ENCODE results near the gene PEAK1. TPM values are rescaled to one million over a fixed set of nuclear protein-coding genes. Genes with fewer than 3 reads are reported as not detected.
"Not testable (repeated sequence)": the region's sequence is repeated elsewhere in the genome, so short reads cannot be mapped to it uniquely, and the experiment has no call there.

Gene PEAK1
- total RNA-seq, 2 donors from 2014 or later: 25.4 to 38.4 TPM

DNA sequence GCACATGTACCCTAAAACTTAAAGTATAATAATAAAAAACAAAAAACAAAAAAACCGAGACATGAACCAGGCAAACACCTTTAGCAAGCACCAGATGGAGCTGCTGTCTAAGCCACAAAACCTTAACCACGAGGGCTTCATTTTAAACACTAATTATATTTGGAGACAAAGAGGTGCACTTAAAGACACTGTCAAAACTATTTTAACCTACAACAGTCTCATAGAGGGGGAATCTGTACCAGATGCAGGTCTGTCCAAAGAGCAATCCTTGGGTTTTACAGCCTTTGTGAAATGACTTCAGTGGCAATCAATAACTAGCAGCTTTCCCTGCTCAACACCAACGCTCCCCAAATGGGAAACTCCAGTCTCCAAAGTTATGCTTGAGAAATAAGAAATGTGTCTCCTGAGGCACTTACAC, 233.3 kb downstream of the PEAK1 start:
- Mint-ChIP-seq H3K27ac (no peak overlapping the region), H3K36me3 (ENCODE audit: low read depth) (no peaks in the 10 kb centered on the region)
- TF ChIP-seq, protein P1, sequence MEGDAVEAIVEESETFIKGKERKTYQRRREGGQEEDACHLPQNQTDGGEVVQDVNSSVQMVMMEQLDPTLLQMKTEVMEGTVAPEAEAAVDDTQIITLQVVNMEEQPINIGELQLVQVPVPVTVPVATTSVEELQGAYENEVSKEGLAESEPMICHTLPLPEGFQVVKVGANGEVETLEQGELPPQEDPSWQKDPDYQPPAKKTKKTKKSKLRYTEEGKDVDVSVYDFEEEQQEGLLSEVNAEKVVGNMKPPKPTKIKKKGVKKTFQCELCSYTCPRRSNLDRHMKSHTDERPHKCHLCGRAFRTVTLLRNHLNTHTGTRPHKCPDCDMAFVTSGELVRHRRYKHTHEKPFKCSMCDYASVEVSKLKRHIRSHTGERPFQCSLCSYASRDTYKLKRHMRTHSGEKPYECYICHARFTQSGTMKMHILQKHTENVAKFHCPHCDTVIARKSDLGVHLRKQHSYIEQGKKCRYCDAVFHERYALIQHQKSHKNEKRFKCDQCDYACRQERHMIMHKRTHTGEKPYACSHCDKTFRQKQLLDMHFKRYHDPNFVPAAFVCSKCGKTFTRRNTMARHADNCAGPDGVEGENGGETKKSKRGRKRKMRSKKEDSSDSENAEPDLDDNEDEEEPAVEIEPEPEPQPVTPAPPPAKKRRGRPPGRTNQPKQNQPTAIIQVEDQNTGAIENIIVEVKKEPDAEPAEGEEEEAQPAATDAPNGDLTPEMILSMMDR (conservative IDR thresholded peaks at IDR 0.05): peak; percentile 86

DNA sequence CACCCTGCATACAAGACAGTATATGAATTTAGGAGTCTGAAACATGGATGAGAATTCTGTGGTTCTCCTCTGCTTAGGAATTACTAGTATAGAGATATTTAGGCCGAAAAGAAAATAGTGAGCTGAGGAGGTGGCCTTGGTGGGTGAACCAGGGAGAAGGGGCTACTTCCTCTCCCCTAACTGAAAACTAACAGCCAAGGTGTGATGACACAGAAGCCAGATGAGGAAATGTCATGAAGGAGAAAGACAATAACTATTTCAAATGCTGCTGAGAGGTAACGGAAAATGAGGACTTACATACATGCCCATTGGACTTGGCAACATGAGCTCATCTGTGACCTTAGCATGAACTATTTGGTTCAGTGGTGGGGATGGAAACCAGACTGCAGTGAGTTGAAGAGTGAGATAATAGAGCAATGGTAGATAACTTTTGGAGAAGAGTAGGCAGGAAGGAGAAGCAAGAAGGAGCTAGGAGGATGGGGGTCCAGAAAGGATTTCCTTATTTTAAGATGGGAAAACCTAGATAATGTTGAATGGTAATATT, 234.6 kb downstream of the PEAK1 start:
- H3K27ac Mint-ChIP-seq: no peak overlapping the region
- H3K4me1 ChIP-seq (ENCODE audit: control insufficient read depth, insufficient read depth, low read length): peaks cover 16% of the 10 kb centered on the region

More for the DNA sequence above, 233.3 kb downstream of the PEAK1 start:
- no peak for DNase-seq
- no peaks in the 10 kb centered on the region for H3K27me3 ChIP-seq (ENCODE audit: control insufficient read depth, insufficient read depth, low read length, poor library complexity, severe bottlenecking)
- WGBS, 2 experiments (ENCODE audit: insufficient coverage in 1 of 2, insufficient read length in 1 of 2): 70 to 100% methylated on average over 1 to 3 of the region's 3 CpGs
- H3K9me3 ChIP-seq (ENCODE audit: control insufficient read depth, low read length): no peaks in the 10 kb centered on the region
- no peak overlapping the region for H3K27ac ChIP-seq (ENCODE audit: low read depth, low read length)
- H3K4me1 Mint-ChIP-seq: peaks cover 39% of the 10 kb centered on the region
- H3K4me3 ChIP-seq (ENCODE audit: low read length): peak overlapping the region; percentile 0
- H3K9me3 Mint-ChIP-seq: no peaks in the 10 kb centered on the region
- H3K9ac ChIP-seq (ENCODE audit: extremely low read depth, low read length, poor library complexity, severe bottlenecking): no peak overlapping the region
- H3K4me1 ChIP-seq (ENCODE audit: control insufficient read depth, insufficient read depth, low read length): peaks cover 14% of the 10 kb centered on the region
- no peaks in the 10 kb centered on the region for H3K36me3 ChIP-seq (ENCODE audit: control insufficient read depth, insufficient read depth, low read length)
- no peaks in the 10 kb centered on the region for H3K27me3 Mint-ChIP-seq (ENCODE audit: insufficient read depth)
- no peak overlapping the region for H3K4me3 Mint-ChIP-seq

DNA sequence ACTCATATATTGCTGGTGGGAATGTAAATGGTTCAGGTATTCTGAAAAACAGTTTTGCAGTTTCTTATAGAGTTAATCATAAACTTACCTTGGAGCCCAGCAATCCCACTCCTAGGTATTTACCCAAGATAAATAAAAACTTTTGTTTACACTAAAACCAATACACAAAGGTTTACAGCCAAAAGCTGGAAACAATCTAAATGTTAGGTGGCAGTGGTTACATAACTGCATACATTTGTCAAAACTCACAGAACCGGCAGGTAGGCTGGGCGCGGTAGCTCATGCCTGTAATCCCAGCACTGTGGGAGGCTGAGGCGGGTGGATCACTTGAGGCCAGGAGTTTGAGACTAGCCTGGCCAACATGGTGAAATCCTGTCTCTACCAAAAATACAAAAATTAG, 235.6 kb downstream of the PEAK1 start:
- WGBS, 2 experiments (ENCODE audit: insufficient coverage in 1 of 2, insufficient read length in 1 of 2): 92 to 100% methylated on average over 3 to 4 of the region's 4 CpGs
- H3K27ac ChIP-seq (ENCODE audit: low read depth, low read length); DNase-seq; H3K27me3 Mint-ChIP-seq (ENCODE audit: insufficient read depth); H3K36me3 Mint-ChIP-seq (ENCODE audit: low read depth); H3K27ac Mint-ChIP-seq; H3K9me3 Mint-ChIP-seq; H3K9ac ChIP-seq (ENCODE audit: extremely low read depth, low read length, poor library complexity, severe bottlenecking); H3K36me3 ChIP-seq (ENCODE audit: control insufficient read depth, insufficient read depth, low read length); H3K27me3 ChIP-seq (ENCODE audit: control insufficient read depth, insufficient read depth, low read length, poor library complexity, severe bottlenecking); H3K9me3 ChIP-seq (ENCODE audit: control insufficient read depth, low read length); H3K4me3 ChIP-seq (ENCODE audit: low read length); H3K4me3 Mint-ChIP-seq: not testable (repeated sequence)
- peaks cover 48% of the 10 kb centered on the region for H3K4me1 Mint-ChIP-seq
- H3K4me1 ChIP-seq (ENCODE audit: control insufficient read depth, insufficient read depth, low read length): peaks cover 16% of the 10 kb centered on the region

More for the DNA sequence above, 234.6 kb downstream of the PEAK1 start:
- H3K36me3 ChIP-seq (ENCODE audit: control insufficient read depth, insufficient read depth, low read length): no peaks in the 10 kb centered on the region
- no peaks in the 10 kb centered on the region for H3K36me3 Mint-ChIP-seq (ENCODE audit: low read depth)
- H3K4me3 Mint-ChIP-seq: no peak overlapping the region
- WGBS, 2 experiments (ENCODE audit: insufficient coverage in 1 of 2, insufficient read length in 1 of 2): 94 to 100% methylated on average over 2 of the region's 2 CpGs
- no peaks in the 10 kb centered on the region for H3K9me3 Mint-ChIP-seq
- TF ChIP-seq, protein P1 (conservative IDR thresholded peaks at IDR 0.05): no peak
- no peak overlapping the region for H3K4me3 ChIP-seq (ENCODE audit: low read length)
- H3K4me1 Mint-ChIP-seq: peaks cover 48% of the 10 kb centered on the region
- no peaks in the 10 kb centered on the region for H3K27me3 ChIP-seq (ENCODE audit: control insufficient read depth, insufficient read depth, low read length, poor library complexity, severe bottlenecking)
- no peaks in the 10 kb centered on the region for H3K9me3 ChIP-seq (ENCODE audit: control insufficient read depth, low read length)
- no peaks in the 10 kb centered on the region for H3K27me3 Mint-ChIP-seq (ENCODE audit: insufficient read depth)
- H3K9ac ChIP-seq (ENCODE audit: extremely low read depth, low read length, poor library complexity, severe bottlenecking): no peak overlapping the region
- no peak for DNase-seq
- H3K27ac ChIP-seq (ENCODE audit: low read depth, low read length): no peak overlapping the region

DNA sequence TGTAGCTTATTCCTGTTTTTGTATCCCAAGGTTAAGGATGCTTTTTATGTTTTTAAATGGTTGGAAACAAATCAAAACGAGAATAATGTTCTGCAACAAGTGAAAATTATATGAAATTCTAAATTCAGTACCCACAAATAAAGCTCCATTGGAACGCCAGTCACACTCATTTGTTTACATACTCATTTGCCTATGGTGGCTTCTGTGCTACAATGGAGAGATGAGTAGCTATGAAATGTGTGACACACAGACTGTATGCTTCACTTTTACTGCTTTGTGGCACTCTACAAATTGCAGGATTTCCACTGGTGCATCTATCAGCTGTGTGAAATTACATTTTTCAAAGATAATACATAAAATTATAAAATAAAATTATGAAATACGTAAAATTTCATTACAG, 236.8 kb downstream of the PEAK1 start:
- H3K4me3 Mint-ChIP-seq: no peak overlapping the region
- no peaks in the 10 kb centered on the region for H3K27me3 Mint-ChIP-seq (ENCODE audit: insufficient read depth)
- H3K27ac Mint-ChIP-seq: no peak overlapping the region
- H3K36me3 Mint-ChIP-seq (ENCODE audit: low read depth): no peaks in the 10 kb centered on the region
- no peaks in the 10 kb centered on the region for H3K9me3 Mint-ChIP-seq
- TF ChIP-seq, protein P1 (conservative IDR thresholded peaks at IDR 0.05): no peak
- H3K4me1 ChIP-seq (ENCODE audit: control insufficient read depth, insufficient read depth, low read length): peaks cover 16% of the 10 kb centered on the region
- peaks cover 48% of the 10 kb centered on the region for H3K4me1 Mint-ChIP-seq
- no peak for DNase-seq
- no peaks in the 10 kb centered on the region for H3K27me3 ChIP-seq (ENCODE audit: control insufficient read depth, insufficient read depth, low read length, poor library complexity, severe bottlenecking)
- no peak overlapping the region for H3K9ac ChIP-seq (ENCODE audit: extremely low read depth, low read length, poor library complexity, severe bottlenecking)
- H3K9me3 ChIP-seq (ENCODE audit: control insufficient read depth, low read length): no peaks in the 10 kb centered on the region
- H3K4me3 ChIP-seq (ENCODE audit: low read length): no peak overlapping the region
- WGBS, 2 experiments (ENCODE audit: insufficient coverage in 1 of 2, insufficient read length in 1 of 2): 100% methylated on average over 2 of the region's 3 CpGs; no CpG with 5 or more reads in 1 of the 2 experiments
- H3K27ac ChIP-seq (ENCODE audit: low read depth, low read length): no peak overlapping the region
- H3K36me3 ChIP-seq (ENCODE audit: control insufficient read depth, insufficient read depth, low read length): no peaks in the 10 kb centered on the region

All from endodermal cell (in vitro differentiated cells).